ENCODE results near the gene APLF.

APLF gene

GRCh38 chr2:68467077-68467960 is at the start of gene APLF, which contains the start of gene FBXO48:
TSS of gene APLF (plus strand) at chr2:68467585. CDS start at chr2:68467732, 147 bp downstream.
TSS of gene FBXO48 (minus strand) at chr2:68467294. CDS start at chr2:68465145, 2,149 bp downstream.
- peak; percentile 81 to 99 (median 96) for DNase-seq

GRCh38 chr2:68417926-68418325 is 49.5 kb upstream of the APLF start:
- DNase-seq, result no peak

GRCh38 chr2:68418419-68418818 is 49.0 kb upstream of the APLF start:
- DNase-seq, result peak in 10 of 58 donors; percentile 9 to 55 (median 28)

- no peak for DNase-seq
Observed at GRCh38 chr2:68418855-68419254, 48.5 kb upstream of the APLF start.

GRCh38 chr2:68420254-68420910 is 47.0 kb upstream of the APLF start:
- no peak for DNase-seq

GRCh38 chr2:68423966-68424650 is 43.3 kb upstream of the APLF start:
- DNase-seq, result no peak

- DNase-seq, result no peak
Observed at GRCh38 chr2:68425503-68425902, 41.9 kb upstream of the APLF start.

- no peak for DNase-seq
Observed at GRCh38 chr2:68426446-68426845, 40.9 kb upstream of the APLF start.

- no peak for DNase-seq
Observed at GRCh38 chr2:68426848-68427579, 40.4 kb upstream of the APLF start.

GRCh38 chr2:68428126-68428525 is 39.3 kb upstream of the APLF start:
- no peak for DNase-seq

GRCh38 chr2:68428746-68429145 is 38.6 kb upstream of the APLF start:
- DNase-seq, result no peak

- no peak for DNase-seq
Observed at GRCh38 chr2:68429311-68429826, 38.0 kb upstream of the APLF start.

GRCh38 chr2:68431316-68431972 is 35.9 kb upstream of the APLF start:
- no peak for DNase-seq

GRCh38 chr2:68432696-68433658 is 34.4 kb upstream of the APLF start:
- no peak for DNase-seq

GRCh38 chr2:68434981-68435380 is 32.4 kb upstream of the APLF start:
- no peak for DNase-seq

GRCh38 chr2:68435615-68436014 is 31.8 kb upstream of the APLF start:
- DNase-seq, result no peak

- DNase-seq, result peak in 4 of 58 donors; percentile 3 to 26 (median 10)
Observed at GRCh38 chr2:68436270-68436669, 31.1 kb upstream of the APLF start.

- DNase-seq, result no peak
Observed at GRCh38 chr2:68438455-68439303, 28.7 kb upstream of the APLF start.
